Esophagus (tissue), 2 donors: ENCODE results near the gene DDX42. TPM values are rescaled to one million over a fixed set of nuclear protein-coding genes. Genes with fewer than 3 reads are reported as not detected.
"Not testable (repeated sequence)": the region's sequence is repeated elsewhere in the genome, so short reads cannot be mapped to it uniquely, and the experiment has no call there.

Experiments used
- H3K27ac ChIP-seq, 2 donors: one replicate each; pipeline ENCODE4 v1.5.1; 2013; ENCODE audit warnings: low read depth in 2 of 2, mild to moderate bottlenecking in 2 of 2, inconsistent platforms in 1 of 2, low read length in 1 of 2, moderate library complexity in 1 of 2
- H3K27me3 ChIP-seq, 2 donors: one replicate each; pipeline ENCODE4 v1.6.1; 2013; ENCODE audit warnings: low read length in 2 of 2, control low read depth in 1 of 2, mild to moderate bottlenecking in 1 of 2; ENCODE audit not compliant: insufficient read depth in 2 of 2, control insufficient read depth in 1 of 2
- H3K36me3 ChIP-seq, 2 donors: one replicate each; pipeline ENCODE4 v1.6.1; 2013; ENCODE audit warnings: low read length in 1 of 2; ENCODE audit not compliant: control insufficient read depth in 2 of 2, insufficient read depth in 2 of 2
- H3K4me1 ChIP-seq, 2 donors: one replicate each; pipeline ENCODE4 v1.6.1; 2013; ENCODE audit warnings: low read length in 1 of 2; ENCODE audit not compliant: control insufficient read depth in 2 of 2, insufficient read depth in 2 of 2
- H3K4me3 ChIP-seq, 2 donors: one replicate each; pipeline ENCODE4 v1.5.1; 2013; ENCODE audit warnings: low read length in 2 of 2, mild to moderate bottlenecking in 2 of 2, low read depth in 1 of 2, moderate library complexity in 1 of 2
- H3K9me3 ChIP-seq, 2 donors: one replicate each; pipeline ENCODE4 v1.6.1; 2013; ENCODE audit warnings: mild to moderate bottlenecking in 2 of 2, low read depth in 1 of 2, low read length in 1 of 2, moderate library complexity in 1 of 2; ENCODE audit not compliant: control insufficient read depth in 2 of 2, insufficient read depth in 1 of 2
- WGBS, 2 donors: extraction: QIAGEN DNeasy Blood & Tissue Kit; methylation state at CpG; one replicate each; pipeline ENCODE4 v1.1.7; 2013; 5-methylcytosine and 5-hydroxymethylcytosine counted together
- polyA plus RNA-seq, 2 donors: library from polyadenylated mRNA; stranded (reverse); fragments of 200-250 nt; gene quantifications; one replicate each; pipeline ENCODE4 v1.2.3, GENCODE V29; 2013
- donor health status: healthy with polysubstance abuse.
- donor health status: Bipolar disorder and iron deficiency.

DDX42 gene
- polyA plus RNA-seq, 2 donors: 48.7 to 69.6 TPM

DNA sequence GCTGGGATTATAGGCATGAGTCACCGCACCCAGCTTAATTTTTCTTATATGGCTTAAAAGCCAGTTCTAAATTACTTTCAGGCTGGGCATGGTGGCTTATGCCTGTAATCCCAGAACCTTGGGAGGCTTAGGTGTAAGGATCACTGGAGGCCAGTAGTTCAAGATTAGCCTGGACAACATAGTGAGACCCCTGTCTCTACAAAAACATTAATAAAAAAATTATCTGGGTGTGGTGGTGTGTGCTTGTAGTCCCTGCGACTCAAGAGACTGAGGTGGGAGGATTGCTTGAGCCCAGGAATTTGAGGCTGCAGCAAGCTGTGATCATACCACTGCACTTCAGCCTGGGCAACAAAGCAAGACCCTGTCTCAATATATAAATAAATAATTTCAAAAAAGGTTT lies 79.3 kb downstream of the DDX42 start:
- Histone ChIP-seq H3K4me1 (peaks cover 0 to 4% of the 10 kb centered on the region in 2 donors), H3K27ac (no peak overlapping the region), H3K9me3 (no peaks in the 10 kb centered on the region), H3K27me3 (no peaks in the 10 kb centered on the region), H3K36me3 (no peaks in the 10 kb centered on the region), H3K4me3 (no peak overlapping the region)
- 90 to 92% methylated on average over 2 of the region's 2 CpGs for WGBS, 2 donors

DNA sequence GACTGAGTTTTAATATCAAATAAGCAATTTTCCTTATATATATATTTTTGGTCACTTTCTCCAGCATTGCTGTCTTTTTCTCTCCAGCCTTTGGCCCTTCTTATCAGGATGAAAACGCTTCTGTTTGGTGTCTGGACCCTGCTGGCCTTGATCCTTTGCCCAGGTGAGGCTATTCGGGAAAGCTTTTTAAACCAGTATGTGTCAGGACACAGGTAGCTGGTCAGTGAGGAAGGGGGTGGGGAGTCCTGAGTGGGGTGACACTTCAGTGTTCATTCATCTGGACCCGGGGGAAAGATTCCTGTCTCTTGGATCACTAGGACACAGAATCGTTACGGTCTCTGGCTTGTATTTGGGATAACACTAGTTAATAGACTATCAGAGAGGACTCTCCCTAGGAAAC lies 80.7 kb downstream of the DDX42 start:
- Histone ChIP-seq H3K4me3 (no peak overlapping the region), H3K27ac (no peak overlapping the region), H3K36me3 (no peaks in the 10 kb centered on the region), H3K9me3 (no peaks in the 10 kb centered on the region), H3K27me3 (no peaks in the 10 kb centered on the region), H3K4me1 (no peaks in the 10 kb centered on the region)
- WGBS, 2 donors: 74 to 87% methylated on average over 5 of the region's 5 CpGs

DNA sequence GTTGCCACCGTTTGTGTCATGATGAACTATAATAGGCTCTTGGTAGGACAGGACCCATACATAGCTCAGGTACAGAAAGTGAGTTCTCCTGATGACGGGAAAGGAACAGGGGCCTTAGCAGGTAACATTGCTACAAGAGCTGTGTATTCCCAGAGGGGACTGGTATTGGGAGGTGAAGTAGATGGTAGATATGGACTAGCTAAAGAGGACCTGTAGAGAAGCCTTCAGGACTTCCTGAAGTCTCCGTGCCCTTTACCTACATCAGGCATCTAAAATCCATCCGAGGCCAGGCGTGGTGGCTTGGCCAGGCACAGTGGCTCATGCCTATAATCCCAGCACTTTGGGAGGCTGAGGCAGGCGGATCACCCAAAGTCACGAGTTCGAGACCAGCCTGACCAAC lies 81.2 kb downstream of the DDX42 start:
- no peaks in the 10 kb centered on the region for H3K36me3 ChIP-seq
- H3K4me1 ChIP-seq: no peaks in the 10 kb centered on the region
- peaks cover 0 to 2% of the 10 kb centered on the region in 2 donors for H3K27me3 ChIP-seq
- no peak overlapping the region for H3K27ac ChIP-seq
- 90 to 91% methylated on average over 8 of the region's 8 CpGs for WGBS, 2 donors
- H3K4me3 ChIP-seq: no peak overlapping the region
- no peaks in the 10 kb centered on the region for H3K9me3 ChIP-seq

DNA sequence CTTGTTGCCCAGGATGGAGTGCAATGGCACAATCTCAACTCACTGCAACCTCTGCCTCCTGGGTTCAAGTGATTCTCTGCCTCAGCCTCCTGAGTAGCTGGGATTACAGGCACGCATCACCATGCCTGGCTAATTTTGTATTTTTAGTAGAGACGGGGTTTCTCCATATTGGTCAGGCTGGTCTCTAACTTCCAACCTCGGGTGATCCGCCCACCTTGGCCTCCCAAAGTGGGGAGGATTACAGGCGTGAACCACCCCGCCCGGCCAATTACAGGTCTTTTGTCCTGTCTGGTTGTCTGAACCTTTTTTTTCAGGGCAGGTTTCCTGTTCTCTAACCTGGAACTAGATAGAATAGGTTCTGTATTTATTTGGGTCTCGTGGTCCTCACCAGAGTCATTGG lies 82.5 kb downstream of the DDX42 start:
- not testable (repeated sequence) for H3K36me3 ChIP-seq, H3K27me3 ChIP-seq, H3K4me1 ChIP-seq, H3K9me3 ChIP-seq, H3K27ac ChIP-seq, H3K4me3 ChIP-seq
- WGBS, 2 donors: 85 to 91% methylated on average over 8 of the region's 8 CpGs

DNA sequence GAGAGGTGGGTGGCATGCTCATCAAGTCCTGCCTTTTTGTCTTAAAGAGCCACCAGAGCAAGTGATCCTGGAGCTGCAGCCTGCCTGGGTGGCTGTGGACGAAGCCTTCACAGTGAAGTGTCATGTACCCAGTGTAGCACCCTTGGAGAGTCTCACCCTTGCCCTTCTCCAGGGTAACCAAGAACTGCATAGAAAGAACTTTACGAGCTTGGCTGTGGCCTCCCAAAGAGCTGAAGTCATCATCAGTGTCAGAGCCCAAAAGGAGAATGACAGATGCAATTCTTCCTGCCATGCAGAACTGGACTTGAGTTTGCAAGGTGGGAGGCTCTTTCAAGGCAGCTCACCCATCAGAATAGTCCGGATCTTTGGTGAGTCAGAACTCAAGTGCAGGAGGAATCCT lies 85.3 kb downstream of the DDX42 start:
- no peaks in the 10 kb centered on the region for H3K4me1 ChIP-seq
- no peaks in the 10 kb centered on the region for H3K9me3 ChIP-seq
- 81 to 84% methylated on average over 3 of the region's 3 CpGs for WGBS, 2 donors
- no peaks in the 10 kb centered on the region for H3K36me3 ChIP-seq
- no peak overlapping the region for H3K4me3 ChIP-seq
- H3K27me3 ChIP-seq: peaks cover 0 to 2% of the 10 kb centered on the region in 2 donors
- H3K27ac ChIP-seq: no peak overlapping the region

DNA sequence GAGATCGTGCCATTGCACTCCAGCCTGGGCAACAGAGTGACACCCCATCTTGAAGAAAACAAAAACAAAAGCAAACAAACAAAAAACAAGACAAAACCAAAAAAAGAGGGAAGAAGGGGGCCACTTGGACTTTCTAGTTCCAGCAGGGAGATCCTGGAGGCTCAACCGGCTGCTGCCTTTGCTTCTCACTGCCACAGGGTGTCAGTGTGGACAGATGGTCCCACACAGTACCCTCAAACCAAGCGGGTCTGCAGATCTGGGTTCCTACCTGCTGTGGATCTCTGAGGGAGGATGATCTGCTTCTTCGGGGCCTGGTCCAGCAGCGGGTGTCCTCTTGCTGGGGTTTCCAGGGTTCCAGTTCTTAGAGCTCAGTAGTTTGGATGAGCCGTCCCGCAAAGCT lies 92.7 kb downstream of the DDX42 start:
- H3K27me3 ChIP-seq, H3K9me3 ChIP-seq, H3K4me1 ChIP-seq, H3K27ac ChIP-seq, H3K36me3 ChIP-seq, H3K4me3 ChIP-seq: not testable (repeated sequence)
- WGBS, 2 donors: 78 to 82% methylated on average over 7 of the region's 7 CpGs

Other genes with a start within 250 kb of the DDX42 start
- gene DCAF7, start 223.7 kb upstream of the DDX42 start, polyA plus RNA-seq: 10 to 100 TPM in 1 of 2 donors, 1 to 10 TPM in 1; 9.1 to 16.0 TPM
- gene TACO1, start 173.3 kb upstream of the DDX42 start, polyA plus RNA-seq: 10 to 100 TPM in 1 of 2 donors, 1 to 10 TPM in 1; 8.5 to 17.2 TPM
- 10 to 100 TPM; 10.5 to 12.1 TPM for gene MAP3K3, start 151.8 kb upstream of the DDX42 start, polyA plus RNA-seq
- 1 to 10 TPM; 4.6 to 6.3 TPM for gene LIMD2, start 74.0 kb upstream of the DDX42 start, polyA plus RNA-seq
- gene STRADA, start 32.4 kb upstream of the DDX42 start, polyA plus RNA-seq: 10 to 100 TPM; 15.5 to 17.2 TPM
- gene CCDC47, start 573 bp upstream of the DDX42 start, polyA plus RNA-seq: 10 to 100 TPM; 16.3 to 36.4 TPM
- gene PSMC5, start 53.3 kb downstream of the DDX42 start, polyA plus RNA-seq: 100 to 1,000 TPM; 137 to 156 TPM
- gene FTSJ3, start 53.5 kb downstream of the DDX42 start, polyA plus RNA-seq: 10 to 100 TPM; 15.1 to 18.5 TPM
- gene SMARCD2, start 68.5 kb downstream of the DDX42 start, polyA plus RNA-seq: 10 to 100 TPM; 54.4 to 62.4 TPM
- gene CSH2, start 99.5 kb downstream of the DDX42 start, polyA plus RNA-seq: not detected
- gene GH2, start 107.8 kb downstream of the DDX42 start, polyA plus RNA-seq: not detected
- gene CSH1, start 122.4 kb downstream of the DDX42 start, polyA plus RNA-seq: not detected
- gene CSHL1, start 137.1 kb downstream of the DDX42 start, polyA plus RNA-seq: not detected
- not detected for gene GH1, start 144.7 kb downstream of the DDX42 start, polyA plus RNA-seq
- gene CD79B, start 158.2 kb downstream of the DDX42 start, polyA plus RNA-seq: 1 to 10 TPM; 1.2 to 1.5 TPM
- under 1 TPM; 0.01 to 0.08 TPM for gene SCN4A, start 198.7 kb downstream of the DDX42 start, polyA plus RNA-seq
- gene PRR29, start 224.2 kb downstream of the DDX42 start, polyA plus RNA-seq: under 1 TPM; 0.07 to 0.22 TPM
- 1 to 10 TPM; 4.2 to 8.9 TPM for gene ICAM2, start 246.5 kb downstream of the DDX42 start, polyA plus RNA-seq